HG03280 (cell line): Measurements from ENCODE around the gene PRKAB2.
"Not testable (repeated sequence)": the region's sequence is repeated elsewhere in the genome, so short reads cannot be mapped to it uniquely, and the experiment has no call there.

Experiments
- ATAC-seq: cut with Tn5 transposase; IDR thresholded peaks from one replicate; pipeline ENCODE4 v1.9.1; 2021; ENCODE audit warnings: mild to moderate bottlenecking, moderate library complexity; ENCODE audit not compliant: unreplicated experiment

The PRKAB2 gene

DNA sequence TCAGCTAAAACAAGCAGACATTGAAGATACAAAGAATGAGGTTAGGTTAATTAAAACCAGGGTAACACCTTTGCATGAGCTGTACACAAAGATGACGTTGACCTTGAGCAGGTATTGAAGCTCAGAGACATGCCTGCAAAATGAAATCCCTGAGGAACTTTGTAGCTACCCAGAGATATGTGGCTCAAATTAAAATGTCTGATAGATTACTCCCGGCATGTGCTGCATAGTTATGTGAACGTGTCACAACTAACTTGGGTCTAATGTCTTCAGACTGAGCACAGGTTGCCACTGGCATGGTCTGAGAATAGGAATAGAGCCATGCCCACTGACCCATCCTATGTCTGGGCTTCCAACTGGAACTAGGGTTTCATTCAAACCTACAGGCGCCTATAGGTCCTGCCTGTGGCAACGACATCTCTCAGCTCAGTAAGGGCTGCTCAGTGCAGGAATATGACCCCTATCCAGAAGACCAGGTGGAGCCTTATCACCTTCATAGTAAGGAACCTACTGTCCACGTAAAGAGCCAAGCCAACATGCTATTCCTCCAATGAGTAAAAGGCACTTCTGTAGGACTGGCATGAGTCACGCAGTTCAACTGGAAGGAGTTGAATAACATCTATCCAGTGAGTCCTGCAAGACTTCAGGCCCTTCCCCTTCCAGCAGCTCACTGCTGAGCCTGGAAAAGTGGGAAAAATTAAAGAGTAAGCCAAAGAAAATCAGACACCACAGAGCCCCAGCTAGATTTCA, 60.7 kb downstream of the PRKAB2 start:
- ATAC-seq, result no peak

- no peak for ATAC-seq
Measured at GRCh38 chr1:147110872-147111271, 61.4 kb downstream of the PRKAB2 start.

DNA sequence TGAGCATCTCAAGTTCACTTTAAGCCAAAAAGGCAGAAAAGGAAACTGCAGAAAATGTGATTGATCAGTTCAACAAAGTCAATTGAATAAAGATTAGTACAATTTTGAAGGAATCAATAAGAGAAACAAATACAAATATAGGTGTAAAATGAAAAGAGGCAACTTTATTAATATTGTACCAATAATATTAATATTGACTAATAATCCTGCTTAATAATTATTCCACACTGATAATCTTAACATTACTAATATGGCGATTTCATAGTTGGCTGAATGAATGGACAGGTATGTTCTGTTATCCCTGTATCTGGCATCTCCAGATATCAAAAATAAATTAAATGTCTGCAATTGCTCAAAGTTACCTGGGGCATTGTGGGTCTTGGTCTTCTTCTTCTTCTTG, 61.8 kb downstream of the PRKAB2 start:
- no peak for ATAC-seq

DNA sequence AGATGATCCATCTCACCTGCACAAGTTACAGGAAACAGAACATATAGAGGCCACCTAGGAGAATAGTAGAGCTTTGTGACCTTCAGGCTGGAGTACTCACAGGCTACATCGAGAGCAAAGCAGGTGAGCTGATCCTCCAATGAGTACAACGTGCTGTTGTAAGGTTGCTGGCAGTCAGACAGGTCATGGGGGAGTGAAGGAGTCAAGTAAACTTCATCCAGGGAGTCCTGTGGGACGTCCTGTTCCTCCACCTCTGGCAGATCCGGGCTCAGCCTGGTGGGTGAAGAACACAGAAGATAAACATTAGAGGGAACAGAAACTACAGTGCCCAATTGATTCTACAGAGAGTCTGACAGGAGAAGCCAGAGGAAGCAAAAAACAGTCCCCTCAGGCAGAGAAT, 62.5 kb downstream of the PRKAB2 start:
- no peak for ATAC-seq

DNA sequence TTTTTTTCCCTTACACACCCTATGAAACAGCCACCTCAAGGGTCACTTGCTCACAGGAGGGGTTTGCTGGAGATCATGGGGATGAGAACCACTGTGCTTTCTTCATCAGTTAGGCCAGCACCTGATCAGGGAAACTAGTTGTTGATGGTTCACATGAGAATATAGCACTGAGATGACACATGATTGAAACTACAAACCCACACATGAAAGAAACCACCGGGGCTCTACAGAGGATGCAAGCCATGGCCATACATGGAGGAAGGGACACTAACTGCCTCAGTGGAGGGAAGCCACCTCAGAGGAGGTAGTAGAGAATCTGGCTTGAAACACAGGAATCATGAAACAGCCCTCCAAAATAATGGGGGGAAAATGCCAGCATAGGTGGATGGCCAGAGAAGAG, 63.2 kb downstream of the PRKAB2 start:
- no peak for ATAC-seq

DNA sequence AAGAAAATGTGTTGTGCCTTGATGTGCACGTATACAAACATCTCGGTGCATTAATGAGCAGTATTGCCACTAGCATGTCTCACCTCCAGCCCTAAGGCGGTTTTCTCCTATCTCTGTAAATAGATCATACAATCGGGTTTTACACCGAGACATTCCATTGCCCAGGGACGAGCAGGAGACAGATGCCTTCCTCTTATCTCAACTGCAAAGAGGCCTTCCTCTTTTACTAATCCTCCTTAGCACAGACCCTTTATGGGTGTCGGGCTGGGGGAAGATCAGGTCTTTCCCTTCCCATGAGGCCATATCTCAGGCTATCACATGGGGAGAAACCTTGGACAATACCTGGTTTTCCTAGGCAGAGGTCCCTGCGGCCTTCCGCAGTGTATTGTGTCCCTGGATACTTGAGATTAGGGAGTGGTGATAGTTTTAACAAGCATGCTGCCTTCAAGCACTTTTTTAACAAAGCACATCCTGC, 65.8 kb downstream of the PRKAB2 start:
- not testable (repeated sequence) for ATAC-seq

DNA sequence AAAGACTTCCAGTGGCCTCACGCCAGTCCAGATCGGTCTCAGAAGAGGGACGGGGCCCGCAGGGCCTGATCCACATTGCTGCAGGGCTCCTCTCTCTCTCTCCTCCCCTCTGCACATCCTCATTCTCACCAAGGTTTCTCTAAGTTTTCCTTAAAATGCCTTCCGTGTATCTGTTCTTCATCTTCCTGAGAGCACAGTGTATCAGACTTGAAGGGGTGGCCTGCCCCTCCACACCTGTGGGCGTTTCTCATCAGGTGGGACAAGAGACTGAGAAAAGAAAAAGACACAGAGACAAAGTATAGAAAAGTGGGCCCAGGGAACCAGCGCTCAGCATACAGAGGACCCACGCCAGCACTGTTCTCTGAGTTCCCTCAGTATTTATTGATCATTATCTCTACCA, 66.4 kb downstream of the PRKAB2 start:
- ATAC-seq, result no peak
